Vagina (tissue), 2 donors: ENCODE results near the gene CDH13. TPM values are rescaled to one million over a fixed set of nuclear protein-coding genes. Genes with fewer than 3 reads are reported as not detected.

Source experiments
- DNase-seq, 2 donors: peaks; one replicate each; pipeline ENCODE4 v3.0.0-alpha.2; 2017; ENCODE audit errors: extremely low spot score in 2 of 2
- H3K27ac ChIP-seq: fragments of 200-600 bp; sonication (generic); one replicate; pipeline ENCODE4 v1.5.1; 2019
- H3K27me3 ChIP-seq: fragments of 200-600 bp; sonication (generic); one replicate; pipeline ENCODE4 v1.5.1; 2019
- H3K36me3 ChIP-seq, 2 donors: fragments of 200-600 bp; sonication (generic); one replicate each; pipeline ENCODE4 v1.5.1; 2017 to 2019
- H3K4me1 ChIP-seq: fragments of 200-600 bp; sonication (generic); one replicate; pipeline ENCODE4 v1.5.1; 2019
- H3K4me3 ChIP-seq, 2 donors: fragments of 200-600 bp; sonication (generic); 1 replicate in 1 of 2; 2 replicates in 1 of 2; pipeline ENCODE4 v1.5.1; 2016 to 2019
- H3K9me3 ChIP-seq: fragments of 200-600 bp; sonication (generic); one replicate; pipeline ENCODE4 v1.5.1; 2019
- POLR2A ChIP-seq, 2 donors: fragments of 450-650 bp; IDR thresholded peaks; one replicate each; pipeline ENCODE4 v1.6.1; 2017; ENCODE audit warnings: antibody characterized with exemption in 2 of 2, mild to moderate bottlenecking in 2 of 2, moderate library complexity in 2 of 2
- POLR2AphosphoS5 ChIP-seq, 2 donors: sonication (generic); formaldehyde crosslinking; IDR thresholded peaks; one replicate each; pipeline ENCODE4 v1.9.0; 2017; ENCODE audit warnings: antibody characterized with exemption in 2 of 2, mild to moderate bottlenecking in 2 of 2, low read depth in 1 of 2; ENCODE audit not compliant: insufficient read depth in 1 of 2
- intact Hi-C: fragments of 100-400 bp; cut with DNase I; formaldehyde crosslinking; loops from one replicate; pipeline ENCODE4 v1.15.1; 2023
- total RNA-seq: library from RNA; depleted of rRNA; stranded (reverse); fragments of >200 nt; gene quantifications from one replicate; pipeline ENCODE4 v1.2.3, GENCODE V29; 2016
- TF ChIP-seq, protein P1 (sequence below), 3 experiments: fragments of 450-650 bp in 2 of 3; fragments of 200-600 bp in 1 of 3; sonication (generic) in 1 of 3; IDR thresholded peaks; one replicate each; pipeline ENCODE4 v1.5.1; 2017 to 2019; ENCODE audit warnings: antibody characterized with exemption in 3 of 3, mild to moderate bottlenecking in 2 of 3, moderate library complexity in 2 of 3

The CDH13 gene
- total RNA-seq, 1 donor from 2014 or later = 123 TPM

GRCh38 chr16:82876951-82877350 is 250.2 kb downstream of the CDH13 start:
- no peaks in the 10 kb centered on the region for H3K27me3 ChIP-seq
- TF ChIP-seq POLR2A (IDR thresholded peaks at IDR 0.05) (no peak), POLR2AphosphoS5 (IDR thresholded peaks at IDR 0.05; ENCODE audit: insufficient read depth in 1 of 2, low read depth in 1 of 2) (no peak)
- TF ChIP-seq, protein P1, sequence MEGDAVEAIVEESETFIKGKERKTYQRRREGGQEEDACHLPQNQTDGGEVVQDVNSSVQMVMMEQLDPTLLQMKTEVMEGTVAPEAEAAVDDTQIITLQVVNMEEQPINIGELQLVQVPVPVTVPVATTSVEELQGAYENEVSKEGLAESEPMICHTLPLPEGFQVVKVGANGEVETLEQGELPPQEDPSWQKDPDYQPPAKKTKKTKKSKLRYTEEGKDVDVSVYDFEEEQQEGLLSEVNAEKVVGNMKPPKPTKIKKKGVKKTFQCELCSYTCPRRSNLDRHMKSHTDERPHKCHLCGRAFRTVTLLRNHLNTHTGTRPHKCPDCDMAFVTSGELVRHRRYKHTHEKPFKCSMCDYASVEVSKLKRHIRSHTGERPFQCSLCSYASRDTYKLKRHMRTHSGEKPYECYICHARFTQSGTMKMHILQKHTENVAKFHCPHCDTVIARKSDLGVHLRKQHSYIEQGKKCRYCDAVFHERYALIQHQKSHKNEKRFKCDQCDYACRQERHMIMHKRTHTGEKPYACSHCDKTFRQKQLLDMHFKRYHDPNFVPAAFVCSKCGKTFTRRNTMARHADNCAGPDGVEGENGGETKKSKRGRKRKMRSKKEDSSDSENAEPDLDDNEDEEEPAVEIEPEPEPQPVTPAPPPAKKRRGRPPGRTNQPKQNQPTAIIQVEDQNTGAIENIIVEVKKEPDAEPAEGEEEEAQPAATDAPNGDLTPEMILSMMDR (IDR thresholded peaks at IDR 0.05) = no peak
- no peaks in the 10 kb centered on the region for H3K9me3 ChIP-seq
- intact Hi-C loops = no loop called here
- no peak overlapping the region for H3K4me3 ChIP-seq
- H3K4me1 ChIP-seq = no peaks in the 10 kb centered on the region
- no peak overlapping the region for H3K27ac ChIP-seq
- no peaks in the 10 kb centered on the region for H3K36me3 ChIP-seq
- DNase-seq = no peak

- Histone ChIP-seq H3K9me3 (no peaks in the 10 kb centered on the region), H3K27ac (no peak overlapping the region)
- intact Hi-C loops = no loop called here
Observed at GRCh38 chr16:82878466-82878865, 251.7 kb downstream of the CDH13 start.

GRCh38 chr16:82880346-82880745 is 253.6 kb downstream of the CDH13 start:
- no peaks in the 10 kb centered on the region for H3K4me1 ChIP-seq
- TF ChIP-seq, protein P1 (IDR thresholded peaks at IDR 0.05) = no peak
- TF ChIP-seq POLR2AphosphoS5 (IDR thresholded peaks at IDR 0.05; ENCODE audit: insufficient read depth in 1 of 2, low read depth in 1 of 2) = no peak
- no peak for TF ChIP-seq POLR2A (IDR thresholded peaks at IDR 0.05)
- H3K4me3 ChIP-seq = no peak overlapping the region
- no peaks in the 10 kb centered on the region for H3K9me3 ChIP-seq
- DNase-seq = no peak
- intact Hi-C loops = no loop called here
- H3K36me3 ChIP-seq = no peaks in the 10 kb centered on the region
- H3K27me3 ChIP-seq = no peaks in the 10 kb centered on the region
- H3K27ac ChIP-seq = no peak overlapping the region

More at GRCh38 chr16:82878466-82878865, 251.7 kb downstream of the CDH13 start:
- no peak for DNase-seq
- Histone ChIP-seq H3K4me3 (no peak overlapping the region), H3K36me3 (no peaks in the 10 kb centered on the region), H3K4me1 (no peaks in the 10 kb centered on the region), H3K27me3 (no peaks in the 10 kb centered on the region)
- TF ChIP-seq, protein P1 (IDR thresholded peaks at IDR 0.05) = no peak
- no peak for TF ChIP-seq POLR2AphosphoS5 (IDR thresholded peaks at IDR 0.05; ENCODE audit: insufficient read depth in 1 of 2, low read depth in 1 of 2)
- no peak for TF ChIP-seq POLR2A (IDR thresholded peaks at IDR 0.05)

DNA sequence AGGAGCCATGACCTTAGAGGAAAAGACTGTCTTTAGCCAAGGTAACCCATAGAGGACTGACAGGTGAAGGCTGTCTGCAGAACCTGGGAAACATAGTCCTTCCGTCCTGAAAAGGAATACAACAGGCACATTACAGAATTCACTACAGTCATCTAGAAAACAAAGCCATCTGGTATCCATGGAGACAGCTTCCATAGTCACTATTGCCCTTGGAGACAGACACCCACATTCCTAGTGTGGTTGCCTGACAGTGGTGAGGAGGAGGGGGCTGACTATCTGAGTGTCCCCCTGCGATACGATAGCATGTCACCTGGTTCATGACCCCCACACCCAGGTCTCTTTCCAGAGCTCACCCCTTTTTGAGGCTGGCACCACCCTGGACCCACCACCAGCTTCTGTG is 254.7 kb downstream of the CDH13 start:
- Histone ChIP-seq H3K27ac (no peak overlapping the region), H3K4me3 (no peak overlapping the region), H3K27me3 (no peaks in the 10 kb centered on the region), H3K9me3 (no peaks in the 10 kb centered on the region), H3K4me1 (no peaks in the 10 kb centered on the region), H3K36me3 (no peaks in the 10 kb centered on the region)
- no peak for DNase-seq
- no peak for TF ChIP-seq POLR2AphosphoS5 (IDR thresholded peaks at IDR 0.05; ENCODE audit: insufficient read depth in 1 of 2, low read depth in 1 of 2)
- TF ChIP-seq, protein P1 (IDR thresholded peaks at IDR 0.05) = no peak
- no peak for TF ChIP-seq POLR2A (IDR thresholded peaks at IDR 0.05)
- intact Hi-C loops = no loop called here

DNA sequence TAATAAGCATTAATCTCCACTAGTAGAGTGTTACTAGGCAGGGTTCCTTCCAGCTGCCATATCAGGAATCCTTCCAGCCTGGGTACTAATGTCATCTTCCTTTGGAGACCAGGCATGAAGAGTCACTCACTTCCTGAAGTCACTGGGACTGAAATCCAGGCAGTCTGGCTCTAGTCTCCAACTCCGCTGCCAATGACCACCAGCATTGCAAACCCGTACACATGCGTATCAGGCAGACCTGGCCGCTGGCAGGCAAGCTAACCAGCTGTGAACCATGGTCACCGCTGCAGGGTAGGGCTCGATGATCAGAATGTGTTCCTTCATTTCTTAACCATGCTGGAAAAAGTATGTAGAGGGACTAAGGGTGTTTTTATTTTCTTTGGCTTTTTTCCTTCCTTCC is 255.5 kb downstream of the CDH13 start:
- DNase-seq = no peak
- TF ChIP-seq POLR2A (IDR thresholded peaks at IDR 0.05) (no peak), POLR2AphosphoS5 (IDR thresholded peaks at IDR 0.05; ENCODE audit: insufficient read depth in 1 of 2, low read depth in 1 of 2) (no peak)
- TF ChIP-seq, protein P1 (IDR thresholded peaks at IDR 0.05) = no peak
- intact Hi-C loops = no loop called here
- Histone ChIP-seq H3K9me3 (no peaks in the 10 kb centered on the region), H3K27me3 (no peaks in the 10 kb centered on the region), H3K4me1 (no peaks in the 10 kb centered on the region), H3K27ac (no peak overlapping the region), H3K4me3 (no peak overlapping the region), H3K36me3 (no peaks in the 10 kb centered on the region)
